ENCODE results near the gene SKAP2. TPM values are rescaled to one million over a fixed set of nuclear protein-coding genes. Genes with fewer than 3 reads are reported as not detected.

The SKAP2 gene
- total and polyA plus RNA-seq, 7 donors, result 13.0 to 34.2 (median 19.3) TPM

DNA sequence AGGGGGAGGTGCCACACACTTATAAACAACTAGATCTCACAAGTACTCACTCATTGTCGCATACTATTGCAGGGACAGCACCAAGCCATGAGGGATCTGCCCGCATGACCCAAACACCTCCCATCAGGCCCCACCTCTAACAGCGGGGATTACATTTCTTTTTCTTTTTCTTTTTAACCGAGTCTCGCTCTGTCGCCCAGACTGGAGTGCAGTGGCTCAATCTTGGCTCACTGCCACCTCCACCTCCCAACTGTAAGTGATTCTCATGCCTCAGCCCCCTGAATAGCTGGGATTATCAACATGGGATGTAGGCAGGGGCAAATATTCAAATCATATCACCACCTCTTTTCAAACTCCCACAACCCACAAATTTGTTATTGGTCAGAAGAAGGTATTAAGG is 76.7 kb downstream of the SKAP2 start:
- H3K27ac ChIP-seq, result no peak overlapping the region
- no peaks in the 10 kb centered on the region for H3K4me1 ChIP-seq
- H3K27me3 ChIP-seq, result no peaks in the 10 kb centered on the region
- no peaks in the 10 kb centered on the region for H3K36me3 ChIP-seq
- TF ChIP-seq POLR2AphosphoS5 (IDR thresholded peaks at IDR 0.05) (no peak), CTCF (IDR thresholded peaks at IDR 0.05) (no peak), POLR2A (IDR thresholded peaks at IDR 0.05) (no peak), EP300 (IDR thresholded peaks at IDR 0.05) (no peak)
- WGBS, 2 donors, result 96% methylated on average over 6 of the region's 6 CpGs
- intact Hi-C loops (cut with DNase I), result no loop called here
- no peak overlapping the region for H3K4me3 ChIP-seq
- DNase-seq, result no peak
- no peaks in the 10 kb centered on the region for H3K9me3 ChIP-seq

GRCh38 chr7:26784118-26784517 is 80.3 kb downstream of the SKAP2 start:
- intact Hi-C loops (cut with DNase I), result no loop called here
- DNase-seq, result no peak

GRCh38 chr7:26782501-26782900 is 81.9 kb downstream of the SKAP2 start:
- Histone ChIP-seq H3K9me3 (no peaks in the 10 kb centered on the region), H3K27ac (no peak overlapping the region), H3K36me3 (no peaks in the 10 kb centered on the region), H3K27me3 (no peaks in the 10 kb centered on the region), H3K4me1 (no peaks in the 10 kb centered on the region), H3K4me3 (no peak overlapping the region)
- intact Hi-C loops (cut with DNase I), result no loop called here
- TF ChIP-seq POLR2AphosphoS5 (IDR thresholded peaks at IDR 0.05), result no peak
- TF ChIP-seq POLR2A (IDR thresholded peaks at IDR 0.05), result no peak
- TF ChIP-seq CTCF (IDR thresholded peaks at IDR 0.05), result no peak
- TF ChIP-seq EP300 (IDR thresholded peaks at IDR 0.05), result no peak
- WGBS, 2 donors, result 66 to 77% methylated on average over 2 of the region's 2 CpGs
- no peak for DNase-seq

More at GRCh38 chr7:26784118-26784517, 80.3 kb downstream of the SKAP2 start:
- 82 to 86% methylated on average over 3 of the region's 3 CpGs for WGBS, 2 donors
- Histone ChIP-seq H3K4me3 (no peak overlapping the region), H3K36me3 (no peaks in the 10 kb centered on the region), H3K27ac (no peak overlapping the region), H3K4me1 (no peaks in the 10 kb centered on the region), H3K9me3 (no peaks in the 10 kb centered on the region), H3K27me3 (no peaks in the 10 kb centered on the region)
- TF ChIP-seq EP300 (IDR thresholded peaks at IDR 0.05), result no peak
- no peak for TF ChIP-seq POLR2AphosphoS5 (IDR thresholded peaks at IDR 0.05)
- TF ChIP-seq POLR2A (IDR thresholded peaks at IDR 0.05), result no peak
- no peak for TF ChIP-seq CTCF (IDR thresholded peaks at IDR 0.05)

DNA sequence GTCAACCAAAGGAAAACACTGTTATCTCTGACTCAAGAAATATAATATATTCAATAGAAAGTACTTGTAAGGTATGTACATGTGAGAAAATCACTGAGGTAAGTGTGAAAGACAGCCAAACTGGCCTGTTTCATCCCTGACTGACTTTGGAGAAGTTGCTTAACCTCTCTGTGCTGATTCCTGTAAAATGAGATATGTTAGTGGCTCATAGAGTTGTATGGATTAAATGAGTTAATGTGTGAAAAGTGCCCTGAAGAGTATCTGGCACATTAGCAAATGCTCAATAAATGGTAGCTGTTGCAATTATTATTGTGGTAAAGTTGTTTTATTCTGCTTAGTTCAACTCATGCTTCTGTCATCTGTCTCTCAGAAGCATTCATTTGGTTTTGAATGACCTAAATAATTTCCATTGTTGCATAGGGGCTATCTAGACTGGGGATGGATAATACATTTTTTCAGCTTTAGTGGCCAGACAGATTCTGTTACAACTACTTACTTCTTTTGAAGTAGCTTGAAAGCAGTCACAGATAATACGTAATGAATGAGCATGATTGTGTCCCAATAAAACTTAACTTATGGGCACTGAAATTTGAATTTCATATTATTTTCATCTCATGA is 84.3 kb downstream of the SKAP2 start:
- Histone ChIP-seq H3K9me3 (no peaks in the 10 kb centered on the region), H3K36me3 (no peaks in the 10 kb centered on the region), H3K27me3 (no peaks in the 10 kb centered on the region), H3K4me3 (no peak overlapping the region), H3K27ac (no peak overlapping the region), H3K4me1 (no peaks in the 10 kb centered on the region)
- TF ChIP-seq CTCF (IDR thresholded peaks at IDR 0.05) (no peak), POLR2AphosphoS5 (IDR thresholded peaks at IDR 0.05) (no peak), EP300 (IDR thresholded peaks at IDR 0.05) (no peak), POLR2A (IDR thresholded peaks at IDR 0.05) (no peak)
- no peak for DNase-seq
- WGBS, 2 donors, result 96 to 98% methylated on average over 1 of the region's 1 CpG
- intact Hi-C loops (cut with DNase I), result no loop called here

- no peak for DNase-seq
- Histone ChIP-seq H3K27me3 (no peaks in the 10 kb centered on the region), H3K27ac (no peak overlapping the region), H3K4me1 (no peaks in the 10 kb centered on the region), H3K36me3 (no peaks in the 10 kb centered on the region), H3K4me3 (no peak overlapping the region), H3K9me3 (no peaks in the 10 kb centered on the region)
- TF ChIP-seq CTCF (IDR thresholded peaks at IDR 0.05) (no peak), EP300 (IDR thresholded peaks at IDR 0.05) (no peak), POLR2A (IDR thresholded peaks at IDR 0.05) (no peak), POLR2AphosphoS5 (IDR thresholded peaks at IDR 0.05) (no peak)
- intact Hi-C loops (cut with DNase I), result no loop called here
These were observed 87.0 kb downstream of the SKAP2 start for GRCh38 chr7:26777385-26777784.
